SK-N-SH (cell line): ENCODE measurements around the gene GPR171. TPM values are rescaled to one million over a fixed set of nuclear protein-coding genes. Genes with fewer than 3 reads are reported as not detected.

Source experiments
- CTCF ChIA-PET: fragments of 300-600, 350-600 bp; formaldehyde crosslinking; extraction: SDS; loops from one replicate; lab custom pipeline; 2021; lab: Yijun Ruan, JAX
- POLR2A ChIA-PET: fragments of 350-600 bp; sonication (Branson Sonifier 250); formaldehyde crosslinking; extraction: SDS; loops from one replicate; lab custom pipeline; 2020; ENCODE audit warnings: antibody characterized with exemption, inconsistent platforms; lab: Yijun Ruan, JAX
- DNase-seq: peaks from one replicate; pipeline ENCODE4 v3.0.0; 2012
- H2AFZ ChIP-seq: fragments of 200-600 bp; sonication (generic); 2 replicates; pipeline ENCODE4 v1.8.1; 2016; ENCODE audit warnings: antibody characterized with exemption, mild to moderate bottlenecking, low read depth
- H3F3A ChIP-seq: fragments of 200-600 bp; sonication (generic); replicated peaks from 2 replicates; pipeline ENCODE3; 2016; ENCODE audit warnings: antibody characterized with exemption, mild to moderate bottlenecking; ENCODE audit not compliant: insufficient read depth
- H3K27ac ChIP-seq, 2 experiments: fragments of 200-500 bp in 1 of 2; fragments of 200-600 bp in 1 of 2; sonication (Bioruptor generic) in 1 of 2; sonication (generic), shearing (Covaris generic) in 1 of 2; 2 replicates each; pipeline versions ENCODE4 v1.5.1 to v1.6.1; 2014 to 2016; ENCODE audit warnings: low read depth in 2 of 2, inconsistent platforms in 1 of 2, low read length in 1 of 2, mild to moderate bottlenecking in 1 of 2, mixed read lengths in 1 of 2
- H3K27me3 ChIP-seq: fragments of 200-600 bp; sonication (generic), shearing (Covaris generic); 2 replicates; pipeline ENCODE4 v1.6.1; 2016; ENCODE audit warnings: mixed run types; ENCODE audit not compliant: insufficient read depth
- H3K36me3 ChIP-seq, 2 experiments: fragments of 200-500 bp in 1 of 2; fragments of 200-600 bp in 1 of 2; sonication (Bioruptor generic) in 1 of 2; sonication (generic) in 1 of 2; replicated peaks in 1 of 2; 2 replicates each; pipeline versions ENCODE3 to v1.5.1; 2014 to 2016; ENCODE audit warnings: low read length in 1 of 2, mild to moderate bottlenecking in 1 of 2; ENCODE audit not compliant: insufficient read depth in 2 of 2, control insufficient read depth in 1 of 2
- H3K4me1 ChIP-seq, 2 experiments: fragments of 200-500 bp in 1 of 2; fragments of 200-600 bp in 1 of 2; sonication (Bioruptor generic) in 1 of 2; sonication (generic), shearing (Covaris generic) in 1 of 2; 2 replicates each; pipeline versions ENCODE4 v1.5.1 to v1.6.1; 2014 to 2016; ENCODE audit warnings: low read depth in 1 of 2, low read length in 1 of 2, mixed run types in 1 of 2; ENCODE audit not compliant: insufficient read depth in 2 of 2, control insufficient read depth in 1 of 2
- H3K4me2 ChIP-seq: fragments of 200-600 bp; sonication (generic), shearing (Covaris generic); 2 replicates; pipeline ENCODE4 v1.6.1; 2017; ENCODE audit warnings: mixed run types
- H3K4me3 ChIP-seq, 2 experiments: fragments of 200-500 bp in 1 of 2; fragments of 200-600 bp in 1 of 2; sonication (Bioruptor generic) in 1 of 2; sonication (generic), shearing (Covaris generic) in 1 of 2; 2 replicates each; pipeline versions ENCODE4 v1.5.1 to v1.8.1; 2014 to 2016; ENCODE audit warnings: low read depth in 2 of 2, inconsistent platforms in 1 of 2, low read length in 1 of 2, mild to moderate bottlenecking in 1 of 2, mixed read lengths in 1 of 2, moderate library complexity in 1 of 2
- H3K79me2 ChIP-seq: fragments of 200-600 bp; sonication (generic); 2 replicates; pipeline ENCODE4 v1.8.1; 2017; ENCODE audit warnings: mild to moderate bottlenecking; ENCODE audit not compliant: insufficient read depth
- H3K9ac ChIP-seq: fragments of 200-600 bp; sonication (generic); 2 replicates; pipeline ENCODE4 v1.6.1; 2017; ENCODE audit warnings: mixed run types
- H3K9me2 ChIP-seq: fragments of 200-600 bp; sonication (generic); 2 replicates; pipeline ENCODE4 v1.6.1; 2017; ENCODE audit warnings: mixed run types
- H3K9me3 ChIP-seq: fragments of 200-600 bp; sonication (generic); 2 replicates; pipeline ENCODE4 v1.6.1; 2017; ENCODE audit warnings: mixed run types, mild to moderate bottlenecking, moderate library complexity
- H4K20me1 ChIP-seq: fragments of 200-600 bp; sonication (generic); 2 replicates; pipeline ENCODE4 v1.6.1; 2017; ENCODE audit warnings: mild to moderate bottlenecking, mixed run types; ENCODE audit not compliant: insufficient read depth
- ELF1 ChIP-seq: IDR thresholded peaks from 2 replicates; pipeline ENCODE4 v1.4.0; 2012
- FOSL2 ChIP-seq: IDR thresholded peaks from 2 replicates; pipeline ENCODE4 v1.4.0; 2012; ENCODE audit warnings: low read depth, mild to moderate bottlenecking, moderate library complexity, borderline replicate concordance
- FOXM1 ChIP-seq: IDR thresholded peaks from 2 replicates; pipeline ENCODE4 v1.4.0; 2012; ENCODE audit warnings: low read depth, mild to moderate bottlenecking
- NFIC ChIP-seq: IDR thresholded peaks from 2 replicates; pipeline ENCODE4 v1.4.0; 2012; ENCODE audit warnings: borderline replicate concordance
- POLR2AphosphoS5 ChIP-seq: IDR thresholded peaks from 2 replicates; pipeline ENCODE4 v1.6.1; 2012; ENCODE audit warnings: low read depth, low read length
- REST ChIP-seq: IDR thresholded peaks from 2 replicates; pipeline ENCODE4 v1.6.1; 2012; ENCODE audit warnings: mild to moderate bottlenecking, low read depth, low read length, moderate library complexity
- RXRA ChIP-seq: IDR thresholded peaks from 2 replicates; pipeline ENCODE4 v1.4.0; 2012; ENCODE audit warnings: low read depth, mild to moderate bottlenecking, borderline replicate concordance
- TAF1 ChIP-seq: IDR thresholded peaks from 2 replicates; pipeline ENCODE4 v1.6.1; 2012; ENCODE audit warnings: low read depth, mild to moderate bottlenecking, low read length, moderate library complexity, borderline replicate concordance
- TCF12 ChIP-seq: IDR thresholded peaks from 2 replicates; pipeline ENCODE4 v1.4.0; 2012
- YY1 ChIP-seq: IDR thresholded peaks from 2 replicates; pipeline ENCODE4 v1.4.0; 2012; ENCODE audit warnings: low read depth, mild to moderate bottlenecking
- WGBS: methylation state at CpG from one replicate; pipeline ENCODE4 v1.1.6; 2017; ENCODE audit warnings: low lambda C conversion rate; 5-methylcytosine and 5-hydroxymethylcytosine counted together
- polyA plus RNA-seq, 3 experiments: library from polyadenylated mRNA; depleted of rRNA; stranded (reverse); fragments of >200 nt; gene quantifications; 2 replicates each; pipeline ENCODE4 v1.2.3, GENCODE V29; 2012
- TF ChIP-seq, protein P1 (sequence below): IDR thresholded peaks from 2 replicates; pipeline ENCODE4 v1.4.0; 2012; ENCODE audit warnings: low read depth, borderline replicate concordance

The GPR171 gene
- polyA plus RNA-seq, 1 of the 3 experiments (the other 2 are of a cell fraction) = not detected

DNA sequence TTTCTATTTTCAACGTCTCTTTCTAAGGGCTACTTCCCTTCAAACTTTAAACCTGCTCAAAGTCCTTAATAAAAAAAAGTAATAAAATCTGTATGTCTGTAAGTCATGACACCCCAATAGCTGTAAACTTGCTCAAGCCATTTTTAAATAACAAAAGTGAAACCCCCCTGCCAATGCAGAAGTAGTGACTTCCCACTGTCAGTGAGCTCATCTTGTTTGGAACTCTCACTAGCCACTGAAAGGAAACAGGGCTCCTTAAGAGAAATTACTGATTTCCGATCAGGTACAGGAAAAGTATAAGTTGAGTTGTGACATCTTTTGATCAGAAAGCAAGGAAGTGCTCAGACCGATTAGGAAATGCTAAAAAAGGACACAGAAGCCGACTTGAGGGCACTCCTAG lies 27.6 kb upstream of the GPR171 start:
- DNase-seq = no peak
- Histone ChIP-seq H3K4me2 (no peak overlapping the region), H3K4me3 (no peak overlapping the region)
- CTCF ChIA-PET = interaction anchor here (1.1 to 7.4 kb wide), 2 partner anchors 48 to 52 kb away, joined by 3 to 63 read pairs; partner anchors contain the start of gene P2RY14
- TF ChIP-seq FOXM1 (no peak), NFIC (no peak), TAF1 (no peak), YY1 (no peak), POLR2AphosphoS5 (no peak), ELF1 (no peak), REST (no peak), RXRA (no peak), FOSL2 (no peak)
- TF ChIP-seq, all 33 proteins: peak for 0
- Histone ChIP-seq H3K27ac (no peak overlapping the region), H3K4me1 (peaks cover 0 to 3% of the 10 kb centered on the region in 2 experiments; a peak in 1 of 4 replicates), H3K9me2 (no peaks in the 10 kb centered on the region), H3K9ac (no peak overlapping the region), H3K27me3 (no peaks in the 10 kb centered on the region), H2AFZ (no peak overlapping the region), H3K79me2 (no peaks in the 10 kb centered on the region), H4K20me1 (no peaks in the 10 kb centered on the region), H3K36me3 (no peaks in the 10 kb centered on the region), H3F3A (no peaks in the 10 kb centered on the region), H3K9me3 (no peaks in the 10 kb centered on the region)
- WGBS = 40% methylated on average over 4 of the region's 4 CpGs
- POLR2A ChIA-PET = no interaction called here

DNA sequence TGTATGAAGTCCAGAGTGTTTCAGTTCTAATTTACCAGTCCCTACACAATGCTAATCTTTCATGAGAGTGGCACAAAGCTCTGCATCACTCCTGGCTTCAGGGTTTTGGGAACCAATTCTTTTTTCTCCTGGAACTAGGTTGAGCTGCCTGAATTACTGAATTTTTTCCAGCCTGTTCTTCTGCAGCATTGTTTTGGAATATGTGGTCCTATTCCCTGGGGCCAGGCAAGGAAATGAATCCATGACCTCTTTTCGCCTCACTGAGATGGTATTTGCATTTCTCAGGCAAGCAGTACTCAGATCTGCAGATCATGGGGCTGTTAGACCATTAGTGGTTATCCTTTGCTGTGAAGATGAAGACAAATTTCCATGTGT lies 25.6 kb upstream of the GPR171 start:
- H3K9me2 ChIP-seq = no peaks in the 10 kb centered on the region
- no peak overlapping the region for H3K4me3 ChIP-seq
- no peaks in the 10 kb centered on the region for H3K36me3 ChIP-seq
- POLR2A ChIA-PET = no interaction called here
- no peaks in the 10 kb centered on the region for H3K27me3 ChIP-seq
- no peaks in the 10 kb centered on the region for H4K20me1 ChIP-seq
- WGBS = 70% methylated on average over 1 of the region's 1 CpG
- no peaks in the 10 kb centered on the region for H3K79me2 ChIP-seq
- TF ChIP-seq, protein P1, sequence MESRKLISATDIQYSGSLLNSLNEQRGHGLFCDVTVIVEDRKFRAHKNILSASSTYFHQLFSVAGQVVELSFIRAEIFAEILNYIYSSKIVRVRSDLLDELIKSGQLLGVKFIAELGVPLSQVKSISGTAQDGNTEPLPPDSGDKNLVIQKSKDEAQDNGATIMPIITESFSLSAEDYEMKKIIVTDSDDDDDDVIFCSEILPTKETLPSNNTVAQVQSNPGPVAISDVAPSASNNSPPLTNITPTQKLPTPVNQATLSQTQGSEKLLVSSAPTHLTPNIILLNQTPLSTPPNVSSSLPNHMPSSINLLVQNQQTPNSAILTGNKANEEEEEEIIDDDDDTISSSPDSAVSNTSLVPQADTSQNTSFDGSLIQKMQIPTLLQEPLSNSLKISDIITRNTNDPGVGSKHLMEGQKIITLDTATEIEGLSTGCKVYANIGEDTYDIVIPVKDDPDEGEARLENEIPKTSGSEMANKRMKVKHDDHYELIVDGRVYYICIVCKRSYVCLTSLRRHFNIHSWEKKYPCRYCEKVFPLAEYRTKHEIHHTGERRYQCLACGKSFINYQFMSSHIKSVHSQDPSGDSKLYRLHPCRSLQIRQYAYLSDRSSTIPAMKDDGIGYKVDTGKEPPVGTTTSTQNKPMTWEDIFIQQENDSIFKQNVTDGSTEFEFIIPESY = no peak
- no peak for TF ChIP-seq TCF12
- DNase-seq = no peak
- no peak overlapping the region for H3K9ac ChIP-seq
- peaks cover 0 to 3% of the 10 kb centered on the region in 2 experiments; a peak in 2 of 4 replicates for H3K4me1 ChIP-seq
- no peak overlapping the region for H2AFZ ChIP-seq
- H3F3A ChIP-seq = no peaks in the 10 kb centered on the region
- H3K4me2 ChIP-seq = no peak overlapping the region
- peak overlapping the region in 1 of 2 experiments; percentile 7; a peak in 1 of 4 replicates for H3K27ac ChIP-seq
- no peaks in the 10 kb centered on the region for H3K9me3 ChIP-seq
- CTCF ChIA-PET = interaction anchor here (0.7 to 7.4 kb wide), 27 partner anchors 9 to 609 kb away, joined by 3 to 63 read pairs (median 7); partner anchors contain the start of gene P2RY14
